HUDEP-2 (cell line): ENCODE measurements around the gene GLI1.
A peak's percentile ranks its signal among the peaks of the same experiment; 100 is the strongest.
"Not testable (repeated sequence)": the region's sequence is repeated elsewhere in the genome, so short reads cannot be mapped to it uniquely, and the experiment has no call there.

Source experiments
- DNase-seq, 76 experiments: peaks; one replicate each; lab custom pipeline; 2025; ENCODE audit not compliant: unreplicated experiment in 76 of 76; lab: John Stamatoyannopoulos, UW

GLI1 gene

GRCh38 chr12:57516617-57517153 is 57.1 kb downstream of the GLI1 start:
- no peak for DNase-seq

DNA sequence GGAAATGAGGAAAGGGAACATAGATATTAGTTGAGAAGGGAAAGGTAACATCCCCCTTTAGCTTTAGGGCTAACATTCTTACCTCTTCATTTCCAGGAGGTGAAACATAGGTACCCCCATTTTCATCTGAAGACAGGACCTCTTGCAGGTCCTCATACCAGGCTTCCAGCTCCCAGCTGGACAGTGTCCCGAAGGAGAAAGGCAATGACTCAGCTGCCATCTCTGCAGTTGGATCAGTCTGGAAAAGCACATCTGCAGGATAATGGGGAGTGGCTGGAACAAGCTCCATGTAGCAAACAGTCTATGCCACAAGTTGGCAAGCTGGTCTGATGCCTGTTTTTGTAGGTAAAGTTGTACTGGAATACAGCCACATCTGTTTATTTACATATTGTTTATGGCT is 57.6 kb downstream of the GLI1 start:
- no peak for DNase-seq

DNA sequence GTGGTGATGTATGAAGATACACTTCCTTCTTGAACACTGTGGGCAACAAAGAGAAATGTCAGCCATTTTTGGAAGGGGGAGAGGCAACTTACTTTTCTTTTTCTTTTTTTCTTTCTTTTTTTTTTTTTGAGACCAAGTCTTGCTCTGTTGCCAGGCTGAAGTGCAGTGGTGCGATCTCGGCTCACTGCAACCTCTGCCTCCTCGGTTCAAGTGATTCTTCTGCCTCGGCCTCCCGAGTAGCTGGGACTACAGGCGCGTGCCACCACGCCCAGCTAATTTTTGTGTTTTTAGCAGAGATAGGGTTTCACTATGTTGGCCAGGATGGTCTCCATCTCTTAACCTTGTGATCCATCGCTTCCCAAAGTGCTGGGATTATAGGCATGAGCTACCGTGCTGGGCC is 58.1 kb downstream of the GLI1 start:
- not testable (repeated sequence) for DNase-seq

DNA sequence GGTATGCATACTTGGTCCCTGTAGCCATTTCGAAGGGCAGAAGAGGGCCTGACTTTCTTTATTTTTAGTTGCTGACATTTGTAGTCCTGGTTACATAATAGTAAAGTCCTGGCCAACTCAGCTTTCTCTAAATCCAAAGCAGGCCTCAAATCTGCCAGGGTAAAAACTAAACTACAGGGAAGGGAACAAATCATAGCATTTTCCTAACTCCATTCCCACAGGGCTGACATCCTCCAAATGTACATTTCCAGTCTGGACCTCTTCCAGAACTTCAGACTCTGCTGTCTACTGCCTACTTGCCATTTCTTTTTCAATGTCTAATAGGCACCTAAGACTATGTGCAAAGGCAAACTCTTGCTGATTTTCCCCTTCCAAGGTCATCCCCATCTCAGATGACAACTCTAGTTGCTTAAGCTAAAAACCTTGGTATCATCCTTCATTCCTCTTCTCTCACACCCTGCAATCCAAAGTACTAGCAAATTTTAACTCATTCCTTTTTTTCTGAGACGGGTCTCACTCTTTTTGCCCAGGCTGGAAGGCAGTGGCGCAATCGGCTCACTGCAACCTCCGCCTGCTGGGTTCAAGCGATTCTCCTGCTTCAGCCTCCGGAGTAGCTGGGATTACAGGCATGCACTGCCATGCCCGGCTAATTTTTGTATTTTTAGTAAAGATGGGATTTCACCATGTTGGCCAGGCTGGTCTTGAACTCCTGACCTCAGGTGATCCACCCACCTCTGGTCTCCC is 58.8 kb downstream of the GLI1 start:
- DNase-seq = no peak

DNA sequence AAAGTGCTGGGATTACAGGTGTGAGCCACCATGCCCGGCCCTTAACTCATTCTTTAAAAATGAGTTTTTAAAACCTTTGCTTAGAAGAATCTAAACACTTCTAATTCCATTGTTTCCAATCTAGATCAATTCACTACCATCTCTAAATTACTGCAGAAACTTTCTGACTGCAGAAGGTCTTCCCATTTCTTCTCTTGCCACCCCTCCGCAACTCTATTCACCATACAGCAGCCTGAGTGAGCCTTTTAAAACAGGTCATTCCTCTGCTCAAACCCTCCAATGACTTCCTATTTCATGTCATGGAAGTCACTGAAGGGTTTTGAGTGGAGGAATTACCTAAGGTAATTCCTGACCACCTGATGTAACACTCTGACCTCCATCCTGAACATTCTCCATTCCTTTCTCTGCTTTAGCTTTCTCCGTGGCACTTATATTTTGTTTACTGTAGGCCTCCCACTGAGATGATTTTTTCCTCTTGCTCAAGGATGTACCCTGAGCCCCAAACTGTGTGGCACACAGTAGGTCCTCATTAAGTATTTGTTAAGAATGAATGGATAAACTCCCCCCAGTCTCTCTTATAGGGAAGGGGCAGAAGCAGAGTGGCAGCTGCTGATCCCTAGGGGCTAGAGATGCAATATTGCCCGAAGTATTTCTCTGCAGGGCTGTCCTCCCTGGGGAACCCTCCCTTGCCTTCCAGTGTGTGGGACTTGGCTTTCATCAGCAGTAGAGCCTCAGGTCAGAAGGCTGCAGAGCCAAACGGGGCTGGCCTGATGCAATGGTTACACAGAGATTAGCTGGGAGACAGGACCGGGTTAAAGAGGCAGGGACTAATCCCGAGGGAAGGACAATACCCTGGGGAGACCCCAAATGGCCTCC is 59.6 kb downstream of the GLI1 start:
- peak in 18 of 76 experiments; percentile 2 to 41 (median 21) for DNase-seq

- DNase-seq = peak in 12 of 76 experiments; percentile 8 to 50 (median 34)
Measured at GRCh38 chr12:57519796-57520052, 60.1 kb downstream of the GLI1 start.

DNA sequence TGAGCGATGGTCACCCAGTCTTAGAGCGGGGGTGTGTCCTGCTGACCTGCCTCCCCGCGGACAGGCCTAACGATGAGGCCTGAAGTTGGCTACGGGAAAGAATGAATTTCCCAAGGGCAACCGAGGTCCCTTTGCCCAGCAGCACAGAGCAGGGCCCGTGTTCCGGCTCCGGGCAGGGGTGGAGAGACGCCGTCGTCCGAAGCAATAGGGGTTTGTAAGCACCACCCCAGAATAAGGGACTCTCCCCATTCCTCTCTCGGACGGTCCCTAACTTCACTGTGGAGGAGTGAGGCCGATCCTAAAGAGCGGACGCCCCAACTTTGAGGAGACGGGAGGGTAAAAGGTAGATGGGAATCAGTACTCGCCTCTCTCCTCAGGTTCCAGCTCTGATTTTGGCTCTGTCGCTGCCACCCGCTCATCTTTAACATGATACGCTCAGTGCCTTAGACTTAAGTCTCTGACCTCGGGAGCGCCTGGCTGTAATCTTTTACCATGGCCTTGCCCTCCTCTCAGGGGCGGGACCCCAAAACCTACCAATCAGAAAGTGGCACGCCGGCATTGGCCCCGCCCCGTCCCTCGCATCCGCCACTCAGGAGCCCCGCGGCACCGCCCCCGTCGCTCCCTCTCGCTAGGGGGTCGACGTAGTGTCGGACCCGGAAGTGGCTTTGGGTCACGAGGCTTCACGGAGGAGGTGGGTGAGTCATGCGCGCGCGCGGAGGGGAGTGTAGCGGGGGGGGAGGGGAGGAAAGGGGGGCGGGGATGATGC is 60.7 kb downstream of the GLI1 start, which contains the start of gene DDIT3:
TSS of gene DDIT3 (minus strand) at position 462 of the 766 bp plus-strand sequence. CDS start 3,108 bp downstream, outside the sequence.
- peak; percentile 32 to 99 (median 98) for DNase-seq

DNA sequence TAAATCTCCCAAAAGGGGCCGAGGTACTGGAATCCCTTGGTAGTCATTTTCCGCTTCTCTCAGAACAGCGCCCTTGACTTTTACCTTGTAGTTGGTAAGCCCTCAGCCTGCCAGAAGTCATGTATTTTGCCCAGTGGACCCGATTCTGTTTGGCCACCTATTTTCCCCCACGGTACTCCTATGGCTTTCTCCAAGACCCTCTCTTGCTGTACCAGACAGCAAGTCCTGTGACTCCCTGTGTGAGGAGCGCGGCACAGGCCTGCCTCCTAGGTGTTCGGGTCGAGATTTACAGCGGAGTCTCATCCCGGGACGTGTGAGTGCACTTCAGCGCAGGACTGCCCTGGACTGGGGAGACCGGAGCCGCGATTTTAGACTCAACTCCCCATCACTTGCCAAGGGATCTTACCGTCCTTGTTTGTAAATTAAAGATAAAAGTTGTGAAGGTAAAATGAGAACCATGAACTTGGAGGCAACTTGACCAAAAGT is 62.0 kb downstream of the GLI1 start:
- peak in 7 of 76 experiments; percentile 12 to 56 (median 40) for DNase-seq
